PC-9 (cell line): Measurements from ENCODE around the gene MCM8. TPM values are rescaled to one million over a fixed set of nuclear protein-coding genes. Genes with fewer than 3 reads are reported as not detected.

Source experiments
- BruUV-seq: library from RNA; stranded (reverse); fragments of 400-500 nt; replicated peaks from 2 replicates; lab custom pipeline; 2021; lab: Mats Ljungman, UMichigan
- CTCF ChIA-PET: fragments of 300-600 bp; sonication (Branson Sonifier 250); formaldehyde crosslinking; loops from one replicate; lab custom pipeline; 2022; ENCODE audit warnings: antibody characterized with exemption; lab: Charles Lee
- POLR2A ChIA-PET: fragments of 300-600 bp; sonication (Branson Sonifier 250); formaldehyde crosslinking; loops from one replicate; lab custom pipeline; 2022; ENCODE audit warnings: antibody characterized with exemption; ENCODE audit not compliant: unreplicated experiment; lab: Charles Lee
- DNase-seq, 2 experiments: peaks; one replicate each; pipeline versions ENCODE4 v3.0.0 to v3.0.0-alpha.2; 2015 to 2022; ENCODE audit warnings: mixed read lengths in 1 of 2
- H2AFZ ChIP-seq: fragments of 200-600 bp; sonication (generic); 2 replicates; pipeline ENCODE4 v1.8.1; 2017; ENCODE audit warnings: antibody characterized with exemption
- H3F3A ChIP-seq: fragments of 200-600 bp; sonication (generic); 2 replicates; pipeline ENCODE4 v1.8.1; 2017; ENCODE audit warnings: antibody characterized with exemption, mild to moderate bottlenecking, low read depth; ENCODE audit not compliant: insufficient read depth
- H3K27ac ChIP-seq: fragments of 200-600 bp; sonication (generic); 2 replicates; pipeline ENCODE4 v1.6.1; 2016; ENCODE audit warnings: mixed run types
- H3K27me3 ChIP-seq: fragments of 200-600 bp; sonication (generic); 2 replicates; pipeline ENCODE4 v1.6.1; 2016; ENCODE audit warnings: low read depth, mixed run types; ENCODE audit not compliant: insufficient read depth
- H3K36me3 ChIP-seq: fragments of 200-600 bp; sonication (generic); 2 replicates; pipeline ENCODE4 v1.6.1; 2016; ENCODE audit warnings: low read depth, mixed run types
- H3K4me1 ChIP-seq: fragments of 200-600 bp; sonication (generic); replicated peaks from 2 replicates; pipeline ENCODE4 v1.6.1; 2016; ENCODE audit warnings: mixed run types; ENCODE audit not compliant: insufficient read depth
- H3K4me2 ChIP-seq: fragments of 200-600 bp; sonication (generic); 2 replicates; pipeline ENCODE4 v1.6.1; 2017; ENCODE audit warnings: mixed run types
- H3K4me3 ChIP-seq: fragments of 200-600 bp; sonication (generic); 2 replicates; pipeline ENCODE4 v1.6.1; 2016; ENCODE audit warnings: mixed run types
- H3K79me2 ChIP-seq: fragments of 200-600 bp; sonication (generic); 2 replicates; pipeline ENCODE4 v1.6.1; 2017; ENCODE audit warnings: low read depth, mixed run types
- H3K9me2 ChIP-seq: fragments of 200-600 bp; sonication (generic); 2 replicates; pipeline ENCODE4 v1.8.1; 2017; ENCODE audit warnings: mild to moderate bottlenecking; ENCODE audit not compliant: insufficient read depth
- H3K9me3 ChIP-seq: fragments of 200-600 bp; sonication (generic); 2 replicates; pipeline ENCODE4 v1.8.1; 2016; ENCODE audit warnings: low read depth; ENCODE audit not compliant: insufficient read depth
- H4K20me1 ChIP-seq: fragments of 200-600 bp; sonication (generic); 2 replicates; pipeline ENCODE4 v1.8.1; 2017; ENCODE audit not compliant: insufficient read depth
- EZH2 ChIP-seq: fragments of 200-600 bp; sonication (generic); IDR thresholded peaks from 2 replicates; pipeline ENCODE4 v1.8.0; 2017; ENCODE audit warnings: antibody characterized with exemption, low read depth
- intact Hi-C: fragments of 100-400 bp; cut with micrococcal nuclease; formaldehyde crosslinking; loops from one replicate; pipeline ENCODE4 v1.10.0; 2022; ENCODE audit not compliant: unreplicated experiment
- total RNA-seq: library from RNA; stranded (reverse); gene quantifications from 2 replicates; pipeline ENCODE4 v1.2.3, GENCODE V29; 2021
- TF ChIP-seq, protein P1 (sequence below): fragments of 200-600 bp; sonication (generic); conservative IDR thresholded peaks from 2 replicates; pipeline ENCODE4 v1.6.1; 2017; ENCODE audit warnings: mixed run types, antibody characterized with exemption, mild to moderate bottlenecking, moderate library complexity

Gene MCM8
- total RNA-seq, 1 experiment from 2014 or later, result 22.4 TPM

DNA sequence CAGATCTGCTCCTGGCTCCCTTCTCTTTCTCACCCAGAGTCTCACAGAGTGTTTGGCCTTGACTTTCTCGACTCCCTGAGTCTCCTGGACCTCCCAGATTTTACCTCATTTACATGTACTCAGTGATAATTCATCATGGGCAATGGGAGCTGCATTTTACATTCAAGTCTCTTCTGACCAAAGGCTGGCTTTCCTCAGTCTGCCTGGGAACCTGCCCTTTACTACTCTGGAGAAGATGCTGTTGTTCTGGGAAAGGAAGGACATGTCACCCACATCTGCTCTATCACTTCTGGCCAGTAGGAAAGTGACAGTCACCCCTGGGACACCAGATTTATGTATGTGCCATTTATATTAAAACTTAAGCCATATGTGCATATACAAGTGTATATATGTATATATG is 96.0 kb downstream of the MCM8 start:
- Histone ChIP-seq H3K4me1 (no peaks in the 10 kb centered on the region), H3K36me3 (no peaks in the 10 kb centered on the region), H2AFZ (no peak overlapping the region), H3K27me3 (no peaks in the 10 kb centered on the region), H3K79me2 (no peaks in the 10 kb centered on the region), H3K4me3 (no peak overlapping the region), H3K9me3 (no peaks in the 10 kb centered on the region), H3K4me2 (no peak overlapping the region), H4K20me1 (no peaks in the 10 kb centered on the region), H3K9me2 (no peaks in the 10 kb centered on the region), H3K27ac (no peak overlapping the region), H3F3A (no peaks in the 10 kb centered on the region)
- DNase-seq, result no peak
- ChIA-PET CTCF (no interaction called here), POLR2A (no interaction called here)
- TF ChIP-seq, protein P1, sequence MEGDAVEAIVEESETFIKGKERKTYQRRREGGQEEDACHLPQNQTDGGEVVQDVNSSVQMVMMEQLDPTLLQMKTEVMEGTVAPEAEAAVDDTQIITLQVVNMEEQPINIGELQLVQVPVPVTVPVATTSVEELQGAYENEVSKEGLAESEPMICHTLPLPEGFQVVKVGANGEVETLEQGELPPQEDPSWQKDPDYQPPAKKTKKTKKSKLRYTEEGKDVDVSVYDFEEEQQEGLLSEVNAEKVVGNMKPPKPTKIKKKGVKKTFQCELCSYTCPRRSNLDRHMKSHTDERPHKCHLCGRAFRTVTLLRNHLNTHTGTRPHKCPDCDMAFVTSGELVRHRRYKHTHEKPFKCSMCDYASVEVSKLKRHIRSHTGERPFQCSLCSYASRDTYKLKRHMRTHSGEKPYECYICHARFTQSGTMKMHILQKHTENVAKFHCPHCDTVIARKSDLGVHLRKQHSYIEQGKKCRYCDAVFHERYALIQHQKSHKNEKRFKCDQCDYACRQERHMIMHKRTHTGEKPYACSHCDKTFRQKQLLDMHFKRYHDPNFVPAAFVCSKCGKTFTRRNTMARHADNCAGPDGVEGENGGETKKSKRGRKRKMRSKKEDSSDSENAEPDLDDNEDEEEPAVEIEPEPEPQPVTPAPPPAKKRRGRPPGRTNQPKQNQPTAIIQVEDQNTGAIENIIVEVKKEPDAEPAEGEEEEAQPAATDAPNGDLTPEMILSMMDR, result no peak
- no peak for TF ChIP-seq EZH2
- no TSS peak for BruUV-seq
- intact Hi-C loops, result no loop called here

DNA sequence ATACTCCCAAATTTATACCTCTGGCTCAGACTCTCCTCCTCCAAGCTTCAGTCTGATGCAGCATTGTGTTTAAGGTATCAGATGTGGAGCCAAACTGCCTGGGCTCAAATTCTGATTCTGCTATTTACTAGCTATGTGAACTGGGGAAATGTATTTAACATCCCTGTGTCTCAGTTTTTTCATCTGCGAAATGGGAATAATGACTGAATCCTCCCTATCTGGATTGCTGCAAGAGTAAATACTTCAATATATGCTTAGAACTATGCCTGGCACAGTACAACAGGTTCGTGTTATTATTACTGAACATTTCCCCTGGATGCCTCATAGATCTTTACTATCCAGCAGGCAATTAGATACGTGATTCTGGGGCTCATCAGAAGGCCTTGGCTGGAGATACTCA is 97.9 kb downstream of the MCM8 start:
- Histone ChIP-seq H4K20me1 (no peaks in the 10 kb centered on the region), H2AFZ (no peak overlapping the region), H3K27ac (no peak overlapping the region), H3K4me1 (peaks cover 5% of the 10 kb centered on the region), H3K27me3 (no peaks in the 10 kb centered on the region), H3K9me2 (no peaks in the 10 kb centered on the region), H3K79me2 (no peaks in the 10 kb centered on the region), H3F3A (peaks cover 4% of the 10 kb centered on the region; the same call in 1 of the 2 replicates), H3K36me3 (no peaks in the 10 kb centered on the region), H3K9me3 (no peaks in the 10 kb centered on the region), H3K4me2 (no peak overlapping the region), H3K4me3 (no peak overlapping the region)
- ChIA-PET CTCF (no interaction called here), POLR2A (no interaction called here)
- no peak for DNase-seq
- intact Hi-C loops, result no loop called here
- no TSS peak for BruUV-seq
- TF ChIP-seq, protein P1, result no peak
- TF ChIP-seq EZH2, result no peak

Other genes with a start within 250 kb of the MCM8 start
- gene SHLD1, start 200.3 kb upstream of the MCM8 start, total RNA-seq, result 4.8 and 5.9 TPM in 2 replicates
- not detected in 2 replicates for gene CHGB, start 39.1 kb upstream of the MCM8 start, total RNA-seq
- gene TRMT6, start 119 bp upstream of the MCM8 start, total RNA-seq, result 12.2 and 16.2 TPM in 2 replicates
- gene CRLS1, start 55.5 kb downstream of the MCM8 start, total RNA-seq, result 24.6 and 43.6 TPM in 2 replicates
- gene LRRN4, start 103.4 kb downstream of the MCM8 start, total RNA-seq, result 0.23 and 0.72 TPM in 2 replicates
- 18.2 and 20.6 TPM in 2 replicates for gene FERMT1, start 172.4 kb downstream of the MCM8 start, total RNA-seq